ENCODE measurements around the gene BTLA. TPM values are rescaled to one million over a fixed set of nuclear protein-coding genes. Genes with fewer than 3 reads are reported as not detected.
A peak's percentile ranks its signal among the peaks of the same experiment; 100 is the strongest.

The BTLA gene
- total and polyA plus RNA-seq, 10 of the 15 experiments (the other 5 are each of a cell fraction or from before 2014, with no cell fraction given) = 55.4 to 134 (median 84.2) TPM

GRCh38 chr3:112539825-112540650, 40.8 kb upstream of the BTLA start (continued):
- no peak for TF ChIP-seq CEBPZ (IDR thresholded peaks at IDR 0.05; ENCODE audit: low read depth, low read length)
- TF ChIP-seq, protein P1, sequence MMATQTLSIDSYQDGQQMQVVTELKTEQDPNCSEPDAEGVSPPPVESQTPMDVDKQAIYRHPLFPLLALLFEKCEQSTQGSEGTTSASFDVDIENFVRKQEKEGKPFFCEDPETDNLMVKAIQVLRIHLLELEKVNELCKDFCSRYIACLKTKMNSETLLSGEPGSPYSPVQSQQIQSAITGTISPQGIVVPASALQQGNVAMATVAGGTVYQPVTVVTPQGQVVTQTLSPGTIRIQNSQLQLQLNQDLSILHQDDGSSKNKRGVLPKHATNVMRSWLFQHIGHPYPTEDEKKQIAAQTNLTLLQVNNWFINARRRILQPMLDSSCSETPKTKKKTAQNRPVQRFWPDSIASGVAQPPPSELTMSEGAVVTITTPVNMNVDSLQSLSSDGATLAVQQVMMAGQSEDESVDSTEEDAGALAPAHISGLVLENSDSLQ (IDR thresholded peaks at IDR 0.05) = peak; percentile 15; the same call in 1 of the 2 replicates
- peak; percentile 60; the same call in 1 of the 2 replicates for TF ChIP-seq FOXM1 (IDR thresholded peaks at IDR 0.05; ENCODE audit: low read depth, low read length)
- 0 out of 2 replicates have a peak, but pooled peaks have one; percentile 22 for TF ChIP-seq EED (IDR thresholded peaks at IDR 0.05; ENCODE audit: low read depth)
- TF ChIP-seq SUPT20H (IDR thresholded peaks at IDR 0.05; ENCODE audit: borderline replicate concordance, control insufficient read depth, low read depth, low read length) = no peak
- no peak for TF ChIP-seq ZNF274 (IDR thresholded peaks at IDR 0.05; ENCODE audit: insufficient read depth, insufficient read length)
- TF ChIP-seq, protein P2, sequence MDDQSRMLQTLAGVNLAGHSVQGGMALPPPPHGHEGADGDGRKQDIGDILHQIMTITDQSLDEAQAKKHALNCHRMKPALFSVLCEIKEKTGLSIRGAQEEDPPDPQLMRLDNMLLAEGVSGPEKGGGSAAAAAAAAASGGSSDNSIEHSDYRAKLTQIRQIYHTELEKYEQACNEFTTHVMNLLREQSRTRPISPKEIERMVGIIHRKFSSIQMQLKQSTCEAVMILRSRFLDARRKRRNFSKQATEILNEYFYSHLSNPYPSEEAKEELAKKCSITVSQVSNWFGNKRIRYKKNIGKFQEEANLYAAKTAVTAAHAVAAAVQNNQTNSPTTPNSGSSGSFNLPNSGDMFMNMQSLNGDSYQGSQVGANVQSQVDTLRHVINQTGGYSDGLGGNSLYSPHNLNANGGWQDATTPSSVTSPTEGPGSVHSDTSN (IDR thresholded peaks at IDR 0.05; ENCODE audit: insufficient replicate concordance, low read depth, low read length) = no peak
- TF ChIP-seq CREM (IDR thresholded peaks at IDR 0.05; ENCODE audit: low read depth) = peak; percentile 60; the same call in 1 of the 2 replicates
- peak; percentile 77 for TF ChIP-seq CREB1 (IDR thresholded peaks at IDR 0.05; ENCODE audit: low read depth)
- peak; percentile 78 for TF ChIP-seq NFIC (IDR thresholded peaks at IDR 0.05; ENCODE audit: low read depth, low read length)
- TF ChIP-seq REST (IDR thresholded peaks at IDR 0.05; ENCODE audit: low read depth, low read length) = no peak
- 0 out of 2 replicates have a peak, but pooled peaks have one; percentile 5 for TF ChIP-seq ZBED1 (IDR thresholded peaks at IDR 0.05; ENCODE audit: borderline replicate concordance)
- TF ChIP-seq SMC3 (IDR thresholded peaks at IDR 0.05; ENCODE audit: borderline replicate concordance, low read length) = no peak
- TF ChIP-seq ATF7 (IDR thresholded peaks at IDR 0.05; ENCODE audit: low read depth) = peak; percentile 64; the same call in 1 of the 2 replicates
- peak; percentile 79 for TF ChIP-seq JUNB (IDR thresholded peaks at IDR 0.05)
- TF ChIP-seq IKZF2 (IDR thresholded peaks at IDR 0.05) = peak in 1 of 2 experiments; percentile 24; a peak in 1 of 4 replicates
- no peak for TF ChIP-seq KLF5 (IDR thresholded peaks at IDR 0.05; ENCODE audit: partially characterized antibody)
- TF ChIP-seq GABPA (IDR thresholded peaks at IDR 0.05; ENCODE audit: low read depth) = no peak
